22Rv1 (cell line): ENCODE results near the gene ISG20L2.

Experiments
- ZFX ChIP-seq: fragments of 450-650 bp; IDR thresholded peaks from 2 replicates; pipeline ENCODE4 v1.6.1; 2017; ENCODE audit warnings: antibody characterized with exemption, borderline replicate concordance
- TF ChIP-seq, protein P1 (sequence below): fragments of 450-650 bp; IDR thresholded peaks from 2 replicates; pipeline ENCODE4 v1.5.1; 2017; ENCODE audit warnings: mild to moderate bottlenecking

DNA sequence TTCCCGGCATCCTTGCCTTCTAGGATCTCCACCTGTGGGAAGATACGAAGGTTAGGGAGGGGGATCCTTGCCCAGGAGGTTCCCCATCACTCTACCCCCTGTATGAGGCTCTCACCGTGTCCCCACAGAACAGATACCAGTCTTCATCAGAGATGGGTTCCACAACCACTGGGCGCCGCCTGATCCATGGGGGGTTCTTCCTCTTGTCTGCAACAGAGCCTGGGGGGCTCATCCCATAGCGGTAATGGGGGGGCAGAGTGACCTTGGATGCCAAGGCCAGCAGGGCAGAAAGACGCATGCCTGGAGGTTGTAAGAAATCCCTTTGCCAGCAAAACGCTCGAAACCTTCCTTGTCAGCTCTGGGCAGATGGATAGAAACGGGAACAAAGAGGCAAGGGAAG, 9.8 kb upstream of the ISG20L2 start:
- TF ChIP-seq, protein P1, sequence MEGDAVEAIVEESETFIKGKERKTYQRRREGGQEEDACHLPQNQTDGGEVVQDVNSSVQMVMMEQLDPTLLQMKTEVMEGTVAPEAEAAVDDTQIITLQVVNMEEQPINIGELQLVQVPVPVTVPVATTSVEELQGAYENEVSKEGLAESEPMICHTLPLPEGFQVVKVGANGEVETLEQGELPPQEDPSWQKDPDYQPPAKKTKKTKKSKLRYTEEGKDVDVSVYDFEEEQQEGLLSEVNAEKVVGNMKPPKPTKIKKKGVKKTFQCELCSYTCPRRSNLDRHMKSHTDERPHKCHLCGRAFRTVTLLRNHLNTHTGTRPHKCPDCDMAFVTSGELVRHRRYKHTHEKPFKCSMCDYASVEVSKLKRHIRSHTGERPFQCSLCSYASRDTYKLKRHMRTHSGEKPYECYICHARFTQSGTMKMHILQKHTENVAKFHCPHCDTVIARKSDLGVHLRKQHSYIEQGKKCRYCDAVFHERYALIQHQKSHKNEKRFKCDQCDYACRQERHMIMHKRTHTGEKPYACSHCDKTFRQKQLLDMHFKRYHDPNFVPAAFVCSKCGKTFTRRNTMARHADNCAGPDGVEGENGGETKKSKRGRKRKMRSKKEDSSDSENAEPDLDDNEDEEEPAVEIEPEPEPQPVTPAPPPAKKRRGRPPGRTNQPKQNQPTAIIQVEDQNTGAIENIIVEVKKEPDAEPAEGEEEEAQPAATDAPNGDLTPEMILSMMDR: no peak
- no peak for TF ChIP-seq ZFX
